OCI-LY3 (cell line): ENCODE data around the gene STIM1.
"Not testable (repeated sequence)": the region's sequence is repeated elsewhere in the genome, so short reads cannot be mapped to it uniquely, and the experiment has no call there.

ENCODE experiments used
- H2AFZ ChIP-seq: fragments of 200-600, 300-600 bp; shearing (Covaris generic); 2 replicates; pipeline ENCODE4 v1.6.0; 2014; ENCODE audit warnings: antibody characterized with exemption, low read depth, low read length
- H3K27ac ChIP-seq: fragments of 200-600, 300-600 bp; sonication (generic); 2 replicates; pipeline ENCODE4 v1.5.1; 2014; ENCODE audit warnings: mild to moderate bottlenecking, low read length, moderate library complexity, mixed read lengths
- H3K27me3 ChIP-seq: fragments of 200-600, 300-600 bp; sonication (generic); 2 replicates; pipeline ENCODE4 v1.6.1; 2014; ENCODE audit warnings: low read depth, low read length, mixed read lengths
- H3K36me3 ChIP-seq: fragments of 200-600, 300-600 bp; sonication (generic); replicated peaks from 2 replicates; pipeline ENCODE3; 2014; ENCODE audit warnings: low read depth, low read length, mixed read lengths
- H3K4me1 ChIP-seq: fragments of 300-600, 200-600 bp; sonication (generic); 2 replicates; pipeline ENCODE4 v1.6.1; 2014; ENCODE audit warnings: low read length, mixed read lengths
- H3K4me2 ChIP-seq: fragments of 200-600, 300-600 bp; sonication (generic); 2 replicates; pipeline ENCODE4 v1.6.1; 2014; ENCODE audit warnings: low read length, mixed read lengths
- H3K4me3 ChIP-seq: fragments of 300-600, 200-600 bp; sonication (generic); 2 replicates; pipeline ENCODE4 v1.5.1; 2014; ENCODE audit warnings: antibody characterized with exemption, mild to moderate bottlenecking, low read length, moderate library complexity
- H3K79me2 ChIP-seq: fragments of 300-600, 200-600 bp; shearing (Covaris generic); 2 replicates; pipeline ENCODE4 v1.6.1; 2014; ENCODE audit warnings: mild to moderate bottlenecking, low read length, mixed read lengths
- H3K9ac ChIP-seq: fragments of 300-600, 200-600 bp; shearing (Covaris generic); 2 replicates; pipeline ENCODE4 v1.6.0; 2014; ENCODE audit warnings: mild to moderate bottlenecking, low read length, moderate library complexity
- H3K9me3 ChIP-seq: fragments of 200-600, 300-600 bp; shearing (Covaris generic); 2 replicates; pipeline ENCODE4 v1.6.1; 2014; ENCODE audit warnings: low read length, mixed read lengths; ENCODE audit not compliant: insufficient read depth
- H4K20me1 ChIP-seq: fragments of 200-600, 300-600 bp; sonication (generic); 2 replicates; pipeline ENCODE4 v1.6.1; 2016; ENCODE audit warnings: low read length, mixed read lengths; ENCODE audit not compliant: insufficient read depth
- EZH2phosphoT487 ChIP-seq: fragments of 200-600 bp; shearing (Covaris generic); IDR thresholded peaks from 2 replicates; pipeline ENCODE4 v1.6.1; 2018; ENCODE audit warnings: antibody characterized with exemption, mixed run types, low read depth
- TF ChIP-seq, protein P1 (sequence below): fragments of 200-600, 300-600 bp; sonication (generic); IDR thresholded peaks from 2 replicates; pipeline ENCODE4 v1.5.1; 2014; ENCODE audit warnings: antibody characterized with exemption, low read length, low read depth

Gene STIM1

DNA sequence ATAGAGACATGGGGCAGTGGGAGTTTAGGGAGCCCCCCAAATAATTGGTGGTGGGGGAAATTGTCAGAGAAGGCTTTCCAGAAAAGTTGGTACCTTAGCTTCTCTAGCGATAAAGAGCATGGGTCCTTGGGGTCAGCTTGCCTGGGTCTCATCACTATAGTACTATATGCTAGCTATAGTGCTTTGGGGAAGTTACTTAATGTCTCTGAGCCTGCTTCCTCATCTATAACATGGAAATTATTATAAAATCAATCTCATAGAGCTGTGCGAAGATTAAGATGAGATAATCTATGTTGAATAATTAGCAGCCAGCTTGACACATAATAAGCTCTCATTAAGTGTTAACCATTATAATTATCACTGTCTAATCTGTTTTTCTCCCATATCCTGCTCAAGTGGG lies 41.2 kb downstream of the STIM1 start:
- H3K27ac ChIP-seq = no peak overlapping the region
- TF ChIP-seq, protein P1, sequence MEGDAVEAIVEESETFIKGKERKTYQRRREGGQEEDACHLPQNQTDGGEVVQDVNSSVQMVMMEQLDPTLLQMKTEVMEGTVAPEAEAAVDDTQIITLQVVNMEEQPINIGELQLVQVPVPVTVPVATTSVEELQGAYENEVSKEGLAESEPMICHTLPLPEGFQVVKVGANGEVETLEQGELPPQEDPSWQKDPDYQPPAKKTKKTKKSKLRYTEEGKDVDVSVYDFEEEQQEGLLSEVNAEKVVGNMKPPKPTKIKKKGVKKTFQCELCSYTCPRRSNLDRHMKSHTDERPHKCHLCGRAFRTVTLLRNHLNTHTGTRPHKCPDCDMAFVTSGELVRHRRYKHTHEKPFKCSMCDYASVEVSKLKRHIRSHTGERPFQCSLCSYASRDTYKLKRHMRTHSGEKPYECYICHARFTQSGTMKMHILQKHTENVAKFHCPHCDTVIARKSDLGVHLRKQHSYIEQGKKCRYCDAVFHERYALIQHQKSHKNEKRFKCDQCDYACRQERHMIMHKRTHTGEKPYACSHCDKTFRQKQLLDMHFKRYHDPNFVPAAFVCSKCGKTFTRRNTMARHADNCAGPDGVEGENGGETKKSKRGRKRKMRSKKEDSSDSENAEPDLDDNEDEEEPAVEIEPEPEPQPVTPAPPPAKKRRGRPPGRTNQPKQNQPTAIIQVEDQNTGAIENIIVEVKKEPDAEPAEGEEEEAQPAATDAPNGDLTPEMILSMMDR = no peak
- no peak for TF ChIP-seq EZH2phosphoT487
- H3K27me3 ChIP-seq = no peaks in the 10 kb centered on the region
- no peaks in the 10 kb centered on the region for H3K36me3 ChIP-seq
- peaks cover 17% of the 10 kb centered on the region for H3K4me1 ChIP-seq
- H3K4me3 ChIP-seq = no peak overlapping the region
- H2AFZ ChIP-seq = no peak overlapping the region
- H3K79me2 ChIP-seq = peaks cover 12% of the 10 kb centered on the region
- H4K20me1 ChIP-seq = peaks cover 4% of the 10 kb centered on the region; the same call in 1 of the 2 replicates
- H3K9me3 ChIP-seq = no peaks in the 10 kb centered on the region
- no peak overlapping the region for H3K9ac ChIP-seq
- no peak overlapping the region for H3K4me2 ChIP-seq

DNA sequence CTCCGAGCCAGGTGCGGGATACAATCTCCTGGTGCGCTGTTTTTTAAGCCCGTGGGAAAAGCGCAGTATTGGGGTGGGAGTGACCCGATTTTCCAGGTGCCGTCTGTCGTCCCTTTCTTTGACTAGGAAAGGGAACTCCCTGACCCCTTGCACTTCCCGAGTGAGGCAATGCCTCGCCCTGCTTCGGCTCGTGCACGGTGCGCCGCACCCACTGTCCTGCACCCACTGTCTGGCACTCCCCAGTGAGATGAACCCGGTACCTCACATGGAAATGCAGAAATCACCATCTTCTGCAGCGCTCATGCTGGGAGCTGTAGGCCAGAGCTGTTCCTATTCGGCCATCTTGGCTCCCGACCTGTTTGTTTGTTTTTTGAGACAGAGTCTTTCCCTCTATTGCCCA lies 44.8 kb downstream of the STIM1 start:
- H3K27me3 ChIP-seq = not testable (repeated sequence)
- Histone ChIP-seq H3K79me2 (peaks cover 17% of the 10 kb centered on the region), H4K20me1 (peaks cover 13% of the 10 kb centered on the region; the same call in 1 of the 2 replicates)

DNA sequence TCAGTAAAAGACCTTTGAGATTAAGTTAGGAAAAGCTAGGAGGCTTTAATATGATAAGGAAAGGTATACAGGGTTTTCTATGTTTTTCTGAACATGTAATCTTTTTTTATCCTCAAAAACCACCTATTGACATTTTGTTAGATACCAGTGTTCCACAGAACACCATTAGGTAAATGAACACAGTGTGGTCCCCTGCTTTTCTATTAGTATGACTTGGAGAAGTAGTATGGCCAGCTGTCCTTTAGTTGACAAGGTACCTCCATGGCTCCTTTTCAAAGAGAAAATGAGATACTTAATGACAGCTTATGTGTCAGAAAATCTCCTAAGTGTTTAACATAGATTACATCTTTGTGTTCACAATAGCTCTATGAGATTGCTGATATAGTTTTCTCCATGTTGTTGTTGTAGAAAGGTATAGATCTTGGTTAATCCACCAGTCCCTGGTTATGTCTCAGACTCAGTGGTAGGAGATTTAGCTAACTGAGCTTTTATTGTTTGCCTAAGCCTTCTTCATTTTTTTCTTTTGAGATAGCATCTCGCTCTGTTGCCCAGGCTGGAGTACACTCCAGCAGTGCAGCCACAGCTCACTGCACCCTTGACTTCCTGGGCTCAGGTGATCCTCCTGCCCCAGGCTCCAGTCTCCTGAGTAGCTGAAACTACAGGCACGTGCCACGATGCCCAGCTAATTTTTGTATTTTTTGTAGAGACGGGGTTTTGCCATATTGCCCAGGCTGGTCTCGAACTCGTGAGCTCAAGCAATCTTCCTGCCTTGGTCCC lies 46.0 kb downstream of the STIM1 start:
- H3K4me2 ChIP-seq = no peak overlapping the region
- H3K36me3 ChIP-seq = no peaks in the 10 kb centered on the region
- peaks cover 17% of the 10 kb centered on the region; the same call in 1 of the 2 replicates for H4K20me1 ChIP-seq
- no peak overlapping the region for H3K4me3 ChIP-seq
- H3K9me3 ChIP-seq = no peaks in the 10 kb centered on the region
- H3K79me2 ChIP-seq = peaks cover 19% of the 10 kb centered on the region
- H3K4me1 ChIP-seq = peaks cover 16% of the 10 kb centered on the region
- TF ChIP-seq, protein P1 = no peak
- no peak for TF ChIP-seq EZH2phosphoT487
- no peak overlapping the region for H2AFZ ChIP-seq
- H3K9ac ChIP-seq = no peak overlapping the region
- H3K27ac ChIP-seq = no peak overlapping the region
- H3K27me3 ChIP-seq = no peaks in the 10 kb centered on the region

More for the DNA sequence above, 44.8 kb downstream of the STIM1 start:
- H3K9ac ChIP-seq, H3K27ac ChIP-seq, H3K9me3 ChIP-seq, H2AFZ ChIP-seq, H3K4me3 ChIP-seq, H3K4me2 ChIP-seq, H3K36me3 ChIP-seq: not testable (repeated sequence)
- peaks cover 16% of the 10 kb centered on the region for H3K4me1 ChIP-seq

DNA sequence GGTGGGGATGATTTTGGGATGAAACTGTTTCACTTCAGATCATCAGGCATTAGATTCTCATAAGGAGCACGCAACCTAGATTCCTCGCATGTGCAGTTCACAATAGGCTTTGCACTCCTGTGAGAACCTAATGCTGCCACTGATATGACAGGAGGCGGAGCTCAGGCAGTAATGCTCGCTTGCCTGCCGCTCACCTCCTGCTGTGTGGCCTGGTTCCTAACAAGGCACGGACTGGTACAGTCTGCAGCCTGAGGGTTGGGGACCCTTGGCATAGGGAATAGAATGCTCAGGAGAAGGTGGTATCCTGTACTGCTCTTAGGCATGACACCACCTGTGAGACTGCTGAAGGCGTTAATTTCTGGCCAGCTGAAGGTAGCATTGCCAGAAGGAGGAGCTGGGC lies 47.0 kb downstream of the STIM1 start:
- no peak overlapping the region for H3K27ac ChIP-seq
- H4K20me1 ChIP-seq = peaks cover 17% of the 10 kb centered on the region; the same call in 1 of the 2 replicates
- no peaks in the 10 kb centered on the region for H3K36me3 ChIP-seq
- peaks cover 15% of the 10 kb centered on the region for H3K79me2 ChIP-seq
- no peak overlapping the region for H2AFZ ChIP-seq
- no peak overlapping the region for H3K4me2 ChIP-seq
- no peaks in the 10 kb centered on the region for H3K27me3 ChIP-seq
- H3K4me1 ChIP-seq = peaks cover 16% of the 10 kb centered on the region
- H3K4me3 ChIP-seq = no peak overlapping the region
- TF ChIP-seq, protein P1 = no peak
- H3K9me3 ChIP-seq = no peaks in the 10 kb centered on the region
- no peak overlapping the region for H3K9ac ChIP-seq
